NOMO-1 (cell line): ENCODE data around the gene SIK3.

Source experiments
- DNase-seq, 2 experiments: peaks; one replicate each; lab custom pipeline; 2025; ENCODE audit not compliant: unreplicated experiment in 2 of 2; lab: John Stamatoyannopoulos, UW

SIK3 gene

GRCh38 chr11:117016747-117017146 lies 81.5 kb downstream of the SIK3 start:
- DNase-seq: no peak

GRCh38 chr11:117016246-117016645 lies 82.0 kb downstream of the SIK3 start:
- no peak for DNase-seq

- no peak for DNase-seq
Observed at GRCh38 chr11:117011541-117011898, 86.7 kb downstream of the SIK3 start.

- DNase-seq: no peak
Observed at GRCh38 chr11:117010808-117011540, 87.3 kb downstream of the SIK3 start.

GRCh38 chr11:117009905-117010605 lies 88.2 kb downstream of the SIK3 start:
- DNase-seq: no peak

GRCh38 chr11:117005758-117006157 lies 92.5 kb downstream of the SIK3 start:
- peak; percentile 41 to 83 for DNase-seq

GRCh38 chr11:117002639-117003299 lies 95.5 kb downstream of the SIK3 start:
- DNase-seq: no peak

- DNase-seq: peak; percentile 76 to 95
Observed at GRCh38 chr11:117000014-117000737, 98.1 kb downstream of the SIK3 start.

GRCh38 chr11:116997071-116997470 lies 101.2 kb downstream of the SIK3 start:
- DNase-seq: no peak

- no peak for DNase-seq
Observed at GRCh38 chr11:116994195-116994594, 104.0 kb downstream of the SIK3 start.

- DNase-seq: no peak
Observed at GRCh38 chr11:116993599-116993998, 104.6 kb downstream of the SIK3 start.

GRCh38 chr11:116991491-116991890 lies 106.7 kb downstream of the SIK3 start:
- DNase-seq: no peak

- DNase-seq: no peak
Observed at GRCh38 chr11:116990811-116991210, 107.4 kb downstream of the SIK3 start.

GRCh38 chr11:116990061-116990473 lies 108.2 kb downstream of the SIK3 start:
- no peak for DNase-seq

- DNase-seq: no peak
Observed at GRCh38 chr11:116989184-116989583, 109.0 kb downstream of the SIK3 start.

- peak; percentile 90 to 95 for DNase-seq
Observed at GRCh38 chr11:116986521-116987105, 111.6 kb downstream of the SIK3 start.

- DNase-seq: peak; percentile 62 to 73
Observed at GRCh38 chr11:116984589-116984988, 113.6 kb downstream of the SIK3 start.

- DNase-seq: peak in 1 of 2 experiments; percentile 43
Observed at GRCh38 chr11:116984186-116984585, 114.0 kb downstream of the SIK3 start.

GRCh38 chr11:116981266-116981885 lies 116.9 kb downstream of the SIK3 start:
- DNase-seq: peak; percentile 75 to 88

GRCh38 chr11:116980136-116980793 lies 118.0 kb downstream of the SIK3 start:
- peak in 1 of 2 experiments; percentile 16 for DNase-seq
